ENCODE data around the gene TMF1. TPM values are rescaled to one million over a fixed set of nuclear protein-coding genes. Genes with fewer than 3 reads are reported as not detected.

The TMF1 gene
- total RNA-seq, 2 experiments from 2014 or later: 37.1 to 42.1 TPM

GRCh38 chr3:69044608-69045007 is 7.5 kb downstream of the TMF1 start:
- Mint-ChIP-seq H3K9me3 (no peaks in the 10 kb centered on the region), H3K27ac (no peak overlapping the region), H3K27me3 (no peaks in the 10 kb centered on the region), H3K4me3 (no peak overlapping the region), H3K36me3 (peaks cover 36% of the 10 kb centered on the region), H3K4me1 (ENCODE audit: low read depth) (peaks cover 34% of the 10 kb centered on the region)
- intact Hi-C loops (cut with micrococcal nuclease): no loop called here
- DNase-seq: no peak
- POLR2A ChIA-PET: no interaction called here
- CTCF ChIA-PET: interaction anchor here (0.5 to 1.0 kb wide), 2 partner anchors 13 to 261 kb away, joined by 3 to 4 read pairs; no protein-coding TSS in a partner anchor

- Mint-ChIP-seq H3K4me1 (ENCODE audit: low read depth) (peaks cover 16% of the 10 kb centered on the region), H3K27ac (peak overlapping the region; percentile 65), H3K9me3 (no peaks in the 10 kb centered on the region), H3K4me3 (no peak overlapping the region), H3K27me3 (no peaks in the 10 kb centered on the region), H3K36me3 (peaks cover 50% of the 10 kb centered on the region)
- peak; percentile 30 for DNase-seq
- CTCF ChIA-PET: no interaction called here
- POLR2A ChIA-PET: no interaction called here
- intact Hi-C loops (cut with micrococcal nuclease): loop anchor here (2.0 kb wide), 3 partner anchors 19 to 59 kb away; partner anchors contain the start of gene TMF1
Observed at GRCh38 chr3:69033470-69033869, 18.7 kb downstream of the TMF1 start.

GRCh38 chr3:69032737-69033136 is 19.4 kb downstream of the TMF1 start:
- H3K9me3 Mint-ChIP-seq: no peaks in the 10 kb centered on the region
- no peak overlapping the region for H3K4me3 Mint-ChIP-seq
- no peak overlapping the region for H3K27ac Mint-ChIP-seq
- peaks cover 52% of the 10 kb centered on the region for H3K36me3 Mint-ChIP-seq
- ChIA-PET CTCF (interaction anchor here (0.7 kb wide), 1 partner anchor 46 kb away, joined by 3 read pairs; no protein-coding TSS in a partner anchor), POLR2A (interaction anchor here (0.6 to 1.0 kb wide), 2 partner anchors 19 to 35 kb away, joined by 3 read pairs; partner anchors contain the start of gene TMF1)
- peaks cover 19% of the 10 kb centered on the region for H3K4me1 Mint-ChIP-seq (ENCODE audit: low read depth)
- DNase-seq: no peak
- H3K27me3 Mint-ChIP-seq: no peaks in the 10 kb centered on the region
- intact Hi-C loops (cut with micrococcal nuclease): loop anchor here (2.0 kb wide), 3 partner anchors 18 to 60 kb away; partner anchors contain the start of gene TMF1

GRCh38 chr3:69032142-69032541 is 20.0 kb downstream of the TMF1 start:
- H3K4me3 Mint-ChIP-seq: no peak overlapping the region
- ChIA-PET POLR2A (interaction anchor here (0.5 to 1.4 kb wide), 3 partner anchors 20 to 56 kb away, joined by 3 to 5 read pairs (median 3); partner anchors contain the start of gene TMF1), CTCF (interaction anchor here (0.6 to 1.2 kb wide), 3 partner anchors 12 to 45 kb away, joined by 3 to 4 read pairs (median 3); no protein-coding TSS in a partner anchor)
- H3K36me3 Mint-ChIP-seq: peaks cover 55% of the 10 kb centered on the region
- no peaks in the 10 kb centered on the region for H3K9me3 Mint-ChIP-seq
- DNase-seq: no peak
- intact Hi-C loops (cut with micrococcal nuclease): loop anchor here (2.0 kb wide), 3 partner anchors 17 to 61 kb away; partner anchors contain the start of gene TMF1
- peak overlapping the region; percentile 18 for H3K27ac Mint-ChIP-seq
- peaks cover 19% of the 10 kb centered on the region for H3K4me1 Mint-ChIP-seq (ENCODE audit: low read depth)
- H3K27me3 Mint-ChIP-seq: no peaks in the 10 kb centered on the region

GRCh38 chr3:69031635-69032034 is 20.5 kb downstream of the TMF1 start:
- H3K36me3 Mint-ChIP-seq: peaks cover 54% of the 10 kb centered on the region
- POLR2A ChIA-PET: interaction anchor here (1.0 to 1.4 kb wide), 2 partner anchors 20 to 33 kb away, joined by 3 read pairs; partner anchors contain the start of gene TMF1
- no peaks in the 10 kb centered on the region for H3K27me3 Mint-ChIP-seq
- H3K4me1 Mint-ChIP-seq (ENCODE audit: low read depth): peaks cover 19% of the 10 kb centered on the region
- H3K27ac Mint-ChIP-seq: no peak overlapping the region
- no peak for DNase-seq
- H3K4me3 Mint-ChIP-seq: no peak overlapping the region
- intact Hi-C loops (cut with micrococcal nuclease): loop anchor here (2.0 kb wide), 3 partner anchors 17 to 61 kb away; partner anchors contain the start of gene TMF1
- CTCF ChIA-PET: interaction anchor here (0.6 to 1.2 kb wide), 3 partner anchors 11 to 18 kb away, joined by 3 to 4 read pairs (median 3); partner anchors contain the start of gene EOGT
- H3K9me3 Mint-ChIP-seq: no peaks in the 10 kb centered on the region

GRCh38 chr3:69020857-69021256 is 31.3 kb downstream of the TMF1 start:
- H3K4me1 Mint-ChIP-seq (ENCODE audit: low read depth): peaks cover 3% of the 10 kb centered on the region
- intact Hi-C loops (cut with micrococcal nuclease): no loop called here
- no peak for DNase-seq
- ChIA-PET CTCF (interaction anchor here (1.5 kb wide), 1 partner anchor 11 kb away, joined by 4 read pairs; no protein-coding TSS in a partner anchor), POLR2A (no interaction called here)
- no peaks in the 10 kb centered on the region for H3K9me3 Mint-ChIP-seq
- no peak overlapping the region for H3K27ac Mint-ChIP-seq
- H3K27me3 Mint-ChIP-seq: no peaks in the 10 kb centered on the region
- no peak overlapping the region for H3K4me3 Mint-ChIP-seq
- H3K36me3 Mint-ChIP-seq: peaks cover 22% of the 10 kb centered on the region

GRCh38 chr3:69020424-69020823 is 31.7 kb downstream of the TMF1 start:
- Mint-ChIP-seq H3K27me3 (no peaks in the 10 kb centered on the region), H3K4me1 (ENCODE audit: low read depth) (peaks cover 3% of the 10 kb centered on the region), H3K9me3 (no peaks in the 10 kb centered on the region), H3K27ac (no peak overlapping the region), H3K36me3 (peaks cover 17% of the 10 kb centered on the region), H3K4me3 (no peak overlapping the region)
- no peak for DNase-seq
- intact Hi-C loops (cut with micrococcal nuclease): no loop called here
- POLR2A ChIA-PET: no interaction called here
- CTCF ChIA-PET: interaction anchor here (1.5 kb wide), 1 partner anchor 11 kb away, joined by 4 read pairs; no protein-coding TSS in a partner anchor

GRCh38 chr3:69016901-69017300 is 35.2 kb downstream of the TMF1 start:
- Mint-ChIP-seq H3K4me3 (no peak overlapping the region), H3K4me1 (ENCODE audit: low read depth) (peaks cover 24% of the 10 kb centered on the region), H3K9me3 (no peaks in the 10 kb centered on the region), H3K36me3 (peaks cover 9% of the 10 kb centered on the region), H3K27me3 (no peaks in the 10 kb centered on the region), H3K27ac (no peak overlapping the region)
- intact Hi-C loops (cut with micrococcal nuclease): no loop called here
- ChIA-PET POLR2A (interaction anchor here (1.1 kb wide), 1 partner anchor 8 kb away, joined by 3 read pairs; no protein-coding TSS in a partner anchor), CTCF (interaction anchor here (0.8 kb wide), 1 partner anchor 33 kb away, joined by 3 read pairs; no protein-coding TSS in a partner anchor)
- no peak for DNase-seq

GRCh38 chr3:69016102-69016501 is 36.0 kb downstream of the TMF1 start:
- CTCF ChIA-PET: no interaction called here
- Mint-ChIP-seq H3K4me3 (no peak overlapping the region), H3K4me1 (ENCODE audit: low read depth) (peaks cover 29% of the 10 kb centered on the region), H3K27me3 (no peaks in the 10 kb centered on the region), H3K9me3 (no peaks in the 10 kb centered on the region), H3K27ac (no peak overlapping the region), H3K36me3 (peaks cover 7% of the 10 kb centered on the region)
- POLR2A ChIA-PET: interaction anchor here (1.1 kb wide), 1 partner anchor 9 kb away, joined by 3 read pairs; no protein-coding TSS in a partner anchor
- no peak for DNase-seq
- intact Hi-C loops (cut with micrococcal nuclease): no loop called here

- peaks cover 32% of the 10 kb centered on the region for H3K4me1 Mint-ChIP-seq (ENCODE audit: low read depth)
- no peak for DNase-seq
- POLR2A ChIA-PET: interaction anchor here (0.9 to 1.7 kb wide), 5 partner anchors 38 to 72 kb away, joined by 3 to 4 read pairs (median 4); partner anchors contain the start of gene TMF1
- peak overlapping the region; percentile 76 for H3K4me3 Mint-ChIP-seq
- CTCF ChIA-PET: interaction anchor here (0.7 to 1.7 kb wide), 9 partner anchors 8 to 185 kb away, joined by 3 to 7 read pairs (median 3); no protein-coding TSS in a partner anchor
- no peaks in the 10 kb centered on the region for H3K27me3 Mint-ChIP-seq
- H3K27ac Mint-ChIP-seq: peak overlapping the region; percentile 72
- intact Hi-C loops (cut with micrococcal nuclease): loop anchor here (2.0 kb wide), 1 partner anchor 19 kb away; no protein-coding TSS in a partner anchor
- no peaks in the 10 kb centered on the region for H3K9me3 Mint-ChIP-seq
- H3K36me3 Mint-ChIP-seq: peaks cover 9% of the 10 kb centered on the region
Observed at GRCh38 chr3:69014022-69014580, 38.0 kb downstream of the TMF1 start.

- Mint-ChIP-seq H3K27ac (peak within 1 kb of the TSS; percentile 72), H3K4me1 (ENCODE audit: low read depth) (peaks cover 32% of the 10 kb centered on the region), H3K36me3 (peaks cover 8% of the 10 kb centered on the region), H3K9me3 (no peaks in the 10 kb centered on the region), H3K4me3 (peak within 1 kb of the TSS; percentile 77), H3K27me3 (no peaks in the 10 kb centered on the region)
- ChIA-PET POLR2A (interaction anchor here (0.6 to 1.7 kb wide), 6 partner anchors 39 to 81 kb away, joined by 3 to 4 read pairs (median 4); partner anchors contain the start of gene TMF1), CTCF (interaction anchor here (0.6 to 1.7 kb wide), 11 partner anchors 9 to 186 kb away, joined by 3 to 7 read pairs (median 3); partner anchors contain the start of gene TMF1)
- intact Hi-C loops (cut with micrococcal nuclease): loop anchor here (1.0 to 2.0 kb wide), 4 partner anchors 15 to 71 kb away; partner anchors contain the start of gene ARL6IP5
- DNase-seq: peak; percentile 90
Observed at GRCh38 chr3:69013253-69014021, 38.7 kb downstream of the TMF1 start, which contains the start of gene EOGT. Gene EOGT, minus strand, starts transcription at chr3:69013684. Its CDS starts 3,838 bp downstream, at chr3:69009846.
